Panc1 (cell line): ENCODE data around the gene RNF212. TPM values are rescaled to one million over a fixed set of nuclear protein-coding genes. Genes with fewer than 3 reads are reported as not detected.

Experiments
- ATAC-seq: fragments of 200-7000 bp; cut with Tn5 transposase; 2 replicates; pipeline ENCODE4 v1.9.1; 2020; ENCODE audit warnings: mild to moderate bottlenecking, moderate library complexity
- BruUV-seq: library from RNA; stranded (reverse); fragments of 400-500 nt; replicated peaks from 2 replicates; lab custom pipeline; 2021; lab: Mats Ljungman, UMichigan
- CTCF ChIA-PET: fragments of 300-600 bp; sonication (Branson Sonifier 250); formaldehyde crosslinking; loops from one replicate; lab custom pipeline; 2022; ENCODE audit warnings: antibody characterized with exemption; lab: Charles Lee
- POLR2A ChIA-PET: fragments of 300-600 bp; sonication (Branson Sonifier 250); formaldehyde crosslinking; loops from one replicate; lab custom pipeline; 2022; ENCODE audit warnings: antibody characterized with exemption; lab: Charles Lee
- DNase-seq: peaks from one replicate; pipeline ENCODE4 v3.0.0-alpha.2; 2010; ENCODE audit warnings: low read depth, low spot score
- H3K27ac ChIP-seq: 2 replicates; pipeline ENCODE4 v1.5.1; 2011; ENCODE audit warnings: mild to moderate bottlenecking, low read length, inconsistent platforms
- H3K27me3 ChIP-seq: fragments of 200-500 bp; sonication (Bioruptor generic); 2 replicates; pipeline ENCODE4 v1.6.0; 2014; ENCODE audit warnings: low read length, inconsistent platforms; ENCODE audit not compliant: control insufficient read depth, insufficient read depth
- H3K36me3 ChIP-seq: fragments of 200-500 bp; sonication (Bioruptor generic); 2 replicates; pipeline ENCODE4 v1.5.1; 2014; ENCODE audit warnings: inconsistent platforms, mild to moderate bottlenecking, low read length, moderate library complexity; ENCODE audit not compliant: control insufficient read depth, insufficient read depth
- H3K4me1 ChIP-seq: 2 replicates; pipeline ENCODE4 v1.5.1; 2011; ENCODE audit warnings: inconsistent platforms, mild to moderate bottlenecking, low read length, moderate library complexity; ENCODE audit not compliant: control insufficient read depth, insufficient read depth
- H3K4me3 ChIP-seq, 2 experiments: 2 replicates each; pipeline ENCODE4 v1.5.1; 2011 to 2012; ENCODE audit warnings: low read depth in 2 of 2, low read length in 2 of 2, mild to moderate bottlenecking in 2 of 2, inconsistent platforms in 1 of 2, moderate library complexity in 1 of 2
- H3K9me3 ChIP-seq: fragments of 200-500 bp; sonication (Bioruptor generic); 2 replicates; pipeline ENCODE4 v1.5.1; 2014; ENCODE audit warnings: low read depth, mild to moderate bottlenecking, inconsistent platforms, low read length, moderate library complexity; ENCODE audit not compliant: control insufficient read depth, insufficient read depth
- CTCF ChIP-seq: fragments of 450-650 bp; IDR thresholded peaks from 2 replicates; pipeline ENCODE4 v1.5.1; 2017; ENCODE audit warnings: mild to moderate bottlenecking
- POLR2AphosphoS5 ChIP-seq: IDR thresholded peaks from 2 replicates; pipeline ENCODE4 v1.6.1; 2012; ENCODE audit warnings: mild to moderate bottlenecking, low read depth, low read length, moderate library complexity
- REST ChIP-seq, 2 experiments: IDR thresholded peaks; 2 replicates each; pipeline ENCODE4 v1.6.1; 2011 to 2012; ENCODE audit warnings: low read depth in 2 of 2, control low read depth in 1 of 2, low read length in 1 of 2, mild to moderate bottlenecking in 1 of 2, moderate library complexity in 1 of 2; ENCODE audit not compliant: insufficient read depth in 1 of 2
- SIN3A ChIP-seq: IDR thresholded peaks from 2 replicates; pipeline ENCODE4 v1.6.1; 2012; ENCODE audit warnings: low read depth, mild to moderate bottlenecking, low read length, moderate library complexity, borderline replicate concordance; ENCODE audit not compliant: insufficient read depth
- TCF7L2 ChIP-seq: IDR thresholded peaks from 2 replicates; pipeline ENCODE4 v1.6.1; 2011; ENCODE audit warnings: mild to moderate bottlenecking, low read depth, low read length, inconsistent platforms
- in situ Hi-C: cut with HindIII; loops from 2 replicates; pipeline ENCODE4 v1.10.0; 2016; ENCODE audit warnings: low sequenced_read_pairs, low pct_unique_long_range_greater_than_20kb
- intact Hi-C: fragments of 100-400 bp; cut with micrococcal nuclease; formaldehyde crosslinking; loops from one replicate; pipeline ENCODE4 v1.10.0; 2022; ENCODE audit not compliant: unreplicated experiment
- total RNA-seq: library from RNA; stranded (reverse); gene quantifications from one replicate; pipeline ENCODE4 v1.2.1, GENCODE V29; 2021; ENCODE audit not compliant: unreplicated experiment

RNF212 gene
- total RNA-seq, 1 experiment from 2014 or later = not detected

GRCh38 chr4:1156069-1156468, 42.7 kb upstream of the RNF212 start:
- intact Hi-C loops (no loop called here), in situ Hi-C loops (no loop called here)
- no peaks in the 10 kb centered on the region for H3K9me3 ChIP-seq
- H3K27me3 ChIP-seq = no peaks in the 10 kb centered on the region
- H3K36me3 ChIP-seq = no peaks in the 10 kb centered on the region
- no TSS peak for BruUV-seq
- H3K27ac ChIP-seq = no peak overlapping the region
- no peak for ATAC-seq
- no peak for DNase-seq
- POLR2A ChIA-PET = no interaction called here
- no peaks in the 10 kb centered on the region for H3K4me1 ChIP-seq
- H3K4me3 ChIP-seq = no peak overlapping the region
- TF ChIP-seq CTCF (no peak), REST (IDR thresholded peaks at IDR 0.05; ENCODE audit: insufficient read depth in 1 of 2, low read depth in 2 of 2, low read length in 1 of 2) (no peak), POLR2AphosphoS5 (no peak), TCF7L2 (no peak), SIN3A (no peak)
- CTCF ChIA-PET = interaction anchor here (1.0 kb wide), 1 partner anchor 105 kb away, joined by 4 read pairs; no protein-coding TSS in a partner anchor

DNA sequence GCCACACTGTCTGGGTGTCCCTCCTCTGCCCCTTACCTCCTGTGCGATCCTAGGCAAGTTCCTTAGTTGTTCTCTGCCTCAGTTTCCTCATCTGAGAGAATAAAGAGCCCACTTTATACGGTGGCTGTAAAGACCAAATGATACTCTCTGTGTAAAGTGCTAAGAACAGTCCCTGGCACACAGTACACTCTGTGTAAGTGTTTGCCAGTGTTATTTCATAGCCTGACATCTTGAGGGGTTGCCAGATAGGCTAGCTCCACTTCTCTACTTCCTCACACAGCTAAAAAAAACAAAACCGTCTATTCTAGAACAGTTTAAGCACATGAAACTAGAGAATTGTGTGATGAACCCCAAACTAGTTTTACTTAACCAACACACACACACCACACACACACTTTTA, 42.0 kb upstream of the RNF212 start:
- Histone ChIP-seq H3K27me3 (no peaks in the 10 kb centered on the region), H3K4me1 (no peaks in the 10 kb centered on the region), H3K36me3 (no peaks in the 10 kb centered on the region), H3K27ac (no peak overlapping the region), H3K9me3 (no peaks in the 10 kb centered on the region), H3K4me3 (no peak overlapping the region)
- ChIA-PET CTCF (no interaction called here), POLR2A (no interaction called here)
- ATAC-seq (no peak), DNase-seq (no peak)
- no peak for TF ChIP-seq REST (IDR thresholded peaks at IDR 0.05; ENCODE audit: insufficient read depth in 1 of 2, low read depth in 2 of 2, low read length in 1 of 2)
- no peak for TF ChIP-seq POLR2AphosphoS5
- intact Hi-C loops = no loop called here
- BruUV-seq = no TSS peak
- in situ Hi-C loops = no loop called here
